ENCODE measurements around the gene SCARB1.

Gene SCARB1

DNA sequence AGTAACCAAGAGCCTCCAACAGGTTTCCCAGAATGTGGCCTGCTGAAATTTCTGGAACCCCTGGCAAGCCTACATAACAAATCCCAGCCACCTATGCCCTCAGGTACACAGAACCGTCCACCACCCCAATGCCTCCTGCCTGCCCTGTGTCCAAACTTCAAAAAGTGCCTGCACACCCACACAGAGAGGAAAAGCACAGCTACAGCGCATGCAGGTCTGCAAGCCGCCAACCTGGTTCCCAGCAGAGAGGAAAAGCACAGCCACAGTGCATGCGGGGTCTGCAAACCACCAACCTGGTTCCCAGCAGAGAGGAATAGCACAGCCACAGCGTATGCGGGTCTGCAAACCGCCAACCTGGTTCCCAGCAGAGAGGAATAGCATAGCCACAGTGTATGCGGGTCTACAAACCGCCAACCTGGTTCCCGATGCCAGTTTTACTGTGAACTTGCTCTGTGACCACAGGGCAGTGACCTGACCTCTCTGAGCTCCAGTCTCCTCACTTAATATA lies 113.5 kb downstream of the SCARB1 start:
- H3K27ac ChIP-seq, result no peak overlapping the region
- TF ChIP-seq, protein P1, sequence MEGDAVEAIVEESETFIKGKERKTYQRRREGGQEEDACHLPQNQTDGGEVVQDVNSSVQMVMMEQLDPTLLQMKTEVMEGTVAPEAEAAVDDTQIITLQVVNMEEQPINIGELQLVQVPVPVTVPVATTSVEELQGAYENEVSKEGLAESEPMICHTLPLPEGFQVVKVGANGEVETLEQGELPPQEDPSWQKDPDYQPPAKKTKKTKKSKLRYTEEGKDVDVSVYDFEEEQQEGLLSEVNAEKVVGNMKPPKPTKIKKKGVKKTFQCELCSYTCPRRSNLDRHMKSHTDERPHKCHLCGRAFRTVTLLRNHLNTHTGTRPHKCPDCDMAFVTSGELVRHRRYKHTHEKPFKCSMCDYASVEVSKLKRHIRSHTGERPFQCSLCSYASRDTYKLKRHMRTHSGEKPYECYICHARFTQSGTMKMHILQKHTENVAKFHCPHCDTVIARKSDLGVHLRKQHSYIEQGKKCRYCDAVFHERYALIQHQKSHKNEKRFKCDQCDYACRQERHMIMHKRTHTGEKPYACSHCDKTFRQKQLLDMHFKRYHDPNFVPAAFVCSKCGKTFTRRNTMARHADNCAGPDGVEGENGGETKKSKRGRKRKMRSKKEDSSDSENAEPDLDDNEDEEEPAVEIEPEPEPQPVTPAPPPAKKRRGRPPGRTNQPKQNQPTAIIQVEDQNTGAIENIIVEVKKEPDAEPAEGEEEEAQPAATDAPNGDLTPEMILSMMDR (IDR thresholded peaks at IDR 0.05), result no peak
- TF ChIP-seq ZFX (IDR thresholded peaks at IDR 0.05; ENCODE audit: borderline replicate concordance), result no peak

DNA sequence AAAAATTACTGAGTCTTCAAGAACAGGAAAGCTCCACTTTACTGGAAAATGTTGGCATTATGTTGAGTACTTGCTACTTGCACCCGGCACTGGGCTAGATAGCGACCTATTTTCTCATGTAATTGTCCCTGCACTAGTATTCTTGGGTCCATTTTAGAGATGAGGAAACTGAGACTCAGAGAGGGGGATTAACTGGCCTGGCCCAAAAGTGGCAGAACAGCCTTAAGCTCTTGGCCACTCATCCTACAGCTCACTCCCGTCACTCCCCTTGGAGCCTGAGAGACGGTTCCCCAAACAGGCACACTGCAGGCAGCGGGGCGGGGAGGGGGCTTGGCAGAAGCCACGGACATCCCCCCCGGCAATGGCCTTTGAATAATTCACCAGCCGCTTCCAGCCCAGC lies 113.9 kb downstream of the SCARB1 start:
- TF ChIP-seq ZFX (IDR thresholded peaks at IDR 0.05; ENCODE audit: borderline replicate concordance), result no peak
- TF ChIP-seq, protein P1 (IDR thresholded peaks at IDR 0.05), result no peak
- no peak overlapping the region for H3K27ac ChIP-seq

DNA sequence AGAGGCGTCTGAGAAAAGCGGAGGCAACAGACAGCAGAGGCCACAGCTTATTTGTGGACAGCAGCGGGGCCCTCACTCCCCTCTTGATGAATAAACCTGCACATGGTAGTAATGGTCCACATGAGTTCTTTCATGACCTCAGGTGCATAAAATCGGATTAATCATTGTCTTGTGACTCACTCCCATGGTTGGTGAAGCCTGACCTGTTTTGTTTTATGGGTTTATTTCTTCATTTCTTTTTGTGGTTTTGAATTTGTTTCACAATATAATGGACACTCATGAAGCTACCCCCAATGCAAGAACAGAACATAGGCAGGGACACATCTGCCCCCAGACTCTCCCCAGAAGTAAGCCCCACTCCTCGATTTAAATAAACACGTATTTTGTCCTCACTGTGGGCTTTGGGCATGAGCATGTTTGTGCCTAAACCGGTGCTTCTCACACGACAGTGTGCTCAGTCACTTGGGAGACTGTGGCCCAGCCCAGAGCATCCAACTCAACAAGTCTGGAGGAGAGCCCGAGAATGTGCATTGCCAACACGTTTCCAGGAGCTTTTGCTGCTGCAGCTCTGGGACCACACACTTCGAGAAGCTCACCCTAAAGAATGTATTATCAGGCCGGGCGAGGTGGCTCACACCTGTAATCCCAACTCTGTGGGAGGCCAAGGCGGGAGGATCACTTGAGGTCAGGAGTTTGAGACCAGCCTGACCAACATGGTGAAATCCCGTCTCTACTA lies 116.1 kb downstream of the SCARB1 start:
- no peak overlapping the region for H3K27ac ChIP-seq
- TF ChIP-seq ZFX (IDR thresholded peaks at IDR 0.05; ENCODE audit: borderline replicate concordance), result no peak
- TF ChIP-seq, protein P1 (IDR thresholded peaks at IDR 0.05), result no peak

DNA sequence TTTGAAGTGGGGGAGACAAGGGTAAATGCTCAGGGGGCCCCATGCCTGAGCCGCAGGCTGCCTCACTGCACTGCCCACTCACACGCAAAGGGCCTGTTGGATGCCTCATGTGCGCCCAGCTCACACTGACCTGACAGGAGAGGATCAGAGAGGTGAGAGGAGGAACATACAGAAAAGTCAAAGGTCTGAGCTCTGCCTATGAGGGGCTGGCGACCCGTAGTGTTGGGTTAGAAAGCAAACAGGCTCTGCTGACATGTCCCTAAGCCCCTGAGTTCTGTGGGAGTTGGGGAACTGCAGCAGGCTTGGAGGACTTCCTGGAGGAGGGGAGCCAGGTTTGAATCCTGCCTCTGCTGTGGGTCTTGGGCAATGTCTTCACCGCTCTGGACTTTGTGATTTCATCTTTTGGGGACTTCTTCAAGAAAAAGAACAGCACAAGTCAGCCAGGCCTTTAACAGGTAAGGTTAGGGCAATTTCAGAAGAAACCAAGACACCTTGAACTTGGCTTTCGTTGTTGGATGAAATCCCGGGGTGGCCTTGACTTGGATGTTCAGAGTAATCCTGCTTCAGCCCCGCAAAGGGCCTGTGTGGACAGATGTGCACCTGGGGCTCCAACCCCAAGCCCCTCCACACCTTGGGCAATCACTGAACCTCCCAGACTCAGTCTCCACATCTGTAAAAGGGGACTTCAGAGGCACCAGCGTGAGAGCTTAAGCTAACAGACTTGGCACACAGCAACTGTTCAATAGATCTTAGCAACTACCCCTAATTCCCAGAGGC lies 116.8 kb downstream of the SCARB1 start:
- H3K27ac ChIP-seq, result peak overlapping the region; percentile 79
- no peak for TF ChIP-seq ZFX (IDR thresholded peaks at IDR 0.05; ENCODE audit: borderline replicate concordance)
- TF ChIP-seq, protein P1 (IDR thresholded peaks at IDR 0.05), result no peak

DNA sequence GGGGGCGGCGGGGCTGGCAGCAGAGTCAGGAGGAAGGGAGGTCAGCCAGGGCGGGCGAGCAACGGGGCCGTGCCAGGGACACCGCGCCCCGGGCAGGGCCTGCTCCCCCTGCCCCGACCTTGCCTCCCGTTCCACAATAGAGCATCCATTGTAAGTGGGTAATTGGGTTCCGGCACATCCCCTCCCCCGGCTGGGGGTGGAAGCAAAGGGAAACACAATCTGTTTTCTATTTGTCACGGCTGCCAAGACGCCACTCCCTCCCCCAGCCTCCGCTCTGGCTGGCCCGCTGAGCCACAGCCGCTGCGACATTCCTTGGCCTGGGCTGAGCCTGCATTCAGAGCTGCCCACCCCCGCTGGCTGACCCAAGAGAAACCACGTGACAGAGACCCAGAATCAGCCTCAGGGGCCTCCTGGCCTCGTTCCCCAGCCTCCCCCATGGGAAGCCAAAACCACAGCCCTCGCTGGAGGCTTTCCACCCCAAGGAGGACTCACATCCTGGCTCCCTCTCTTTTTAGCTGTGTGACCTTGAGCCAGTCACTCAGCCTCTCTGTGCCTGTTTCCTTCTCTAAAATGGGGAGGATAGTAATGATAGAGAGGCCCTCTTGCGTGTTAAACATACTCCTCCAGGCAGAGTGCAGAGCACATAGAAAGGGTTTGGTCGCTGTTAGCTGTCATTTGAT lies 117.6 kb downstream of the SCARB1 start:
- TF ChIP-seq, protein P1 (IDR thresholded peaks at IDR 0.05), result no peak
- no peak for TF ChIP-seq ZFX (IDR thresholded peaks at IDR 0.05; ENCODE audit: borderline replicate concordance)
- H3K27ac ChIP-seq, result peak overlapping the region; percentile 79

DNA sequence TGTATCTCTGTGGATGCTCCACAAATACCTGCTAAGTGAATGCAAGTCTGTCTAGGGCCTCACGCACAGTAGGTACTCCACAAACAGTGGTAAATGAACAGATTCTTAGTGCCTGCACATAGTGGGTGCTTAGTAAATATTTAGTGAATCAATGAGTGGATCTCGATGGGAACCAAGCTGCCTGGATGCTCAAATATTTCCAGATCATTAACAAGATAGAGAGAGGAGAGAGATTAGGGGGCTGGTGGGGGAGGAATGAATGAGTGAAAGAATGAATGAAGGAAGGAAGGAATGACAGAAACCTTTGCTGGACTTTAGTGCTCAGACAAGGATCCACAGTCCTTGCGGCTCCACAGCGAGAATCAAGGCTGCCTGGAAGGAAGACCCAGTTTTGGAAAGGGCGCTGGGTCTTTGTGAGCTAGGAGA lies 118.2 kb downstream of the SCARB1 start:
- TF ChIP-seq, protein P1 (IDR thresholded peaks at IDR 0.05), result no peak
- TF ChIP-seq ZFX (IDR thresholded peaks at IDR 0.05; ENCODE audit: borderline replicate concordance), result no peak
- peak overlapping the region; percentile 79 for H3K27ac ChIP-seq

Data from 22Rv1 (cell line).